Measurements from ENCODE around the gene EIF2B1.

EIF2B1 gene

GRCh38 chr12:123571343-123571813 is 62.1 kb downstream of the EIF2B1 start:
- no peaks in the 10 kb centered on the region for H3K9me2 ChIP-seq (replicated peaks; ENCODE audit: insufficient read depth, low read length)
- H3K36me3 ChIP-seq (replicated peaks; ENCODE audit: insufficient read depth, low read length): no peaks in the 10 kb centered on the region
- TF ChIP-seq EZH2phosphoT487 (IDR thresholded peaks at IDR 0.05; ENCODE audit: low read length): no peak
- no peak for TF ChIP-seq CTCF (IDR thresholded peaks at IDR 0.05; ENCODE audit: low read length)
- no peak for TF ChIP-seq EZH2 (optimal IDR thresholded peaks at IDR 0.05; ENCODE audit: low read depth, low read length)
- no peak overlapping the region for H3K27ac ChIP-seq (ENCODE audit: low read length)
- no peaks in the 10 kb centered on the region for H3F3A ChIP-seq (ENCODE audit: insufficient read depth, low read length)
- H3K9ac ChIP-seq (ENCODE audit: low read length): no peak overlapping the region
- no peak overlapping the region for H3K4me3 ChIP-seq (ENCODE audit: low read length)
- no peaks in the 10 kb centered on the region for H3K9me3 ChIP-seq (replicated peaks; ENCODE audit: insufficient read depth, low read length)
- no peaks in the 10 kb centered on the region for H3K4me1 ChIP-seq (ENCODE audit: low read length)
- no peaks in the 10 kb centered on the region for H4K20me1 ChIP-seq (ENCODE audit: insufficient read depth, low read length)
- DNase-seq: no peak
- no peak overlapping the region for H2AFZ ChIP-seq (ENCODE audit: low read length)
- no peaks in the 10 kb centered on the region for H3K27me3 ChIP-seq (replicated peaks; ENCODE audit: insufficient read depth, low read length)
- H3K4me2 ChIP-seq (ENCODE audit: low read depth, low read length): no peak overlapping the region
- no peaks in the 10 kb centered on the region for H3K79me2 ChIP-seq (ENCODE audit: low read length)

All from MM.1S (cell line).